Esophagus muscularis mucosa (tissue), 4 donors: ENCODE measurements around the gene ACSF3. TPM values are rescaled to one million over a fixed set of nuclear protein-coding genes. Genes with fewer than 3 reads are reported as not detected.

ENCODE experiments used
- DNase-seq: peaks from one replicate; pipeline ENCODE4 v3.0.0-alpha.2; 2017; ENCODE audit errors: extremely low spot score
- H3K27ac ChIP-seq, 4 donors: fragments of 200-600 bp; sonication (generic); replicated peaks in 1 of 4; 1 replicate in 3 of 4; 2 replicates in 1 of 4; pipeline ENCODE4 v1.5.1; 2016 to 2019; ENCODE audit warnings: mild to moderate bottlenecking in 1 of 4
- H3K27me3 ChIP-seq, 4 donors: fragments of 200-600 bp; sonication (generic); one replicate each; pipeline versions ENCODE4 v1.5.1 to v1.6.0; 2016 to 2019
- H3K36me3 ChIP-seq, 4 donors: fragments of 200-600 bp; sonication (generic); one replicate each; pipeline ENCODE4 v1.5.1; 2016 to 2019
- H3K4me1 ChIP-seq, 4 donors: fragments of 200-600 bp; sonication (generic); one replicate each; pipeline ENCODE4 v1.5.1; 2016 to 2019
- H3K4me3 ChIP-seq, 4 donors: fragments of 200-600 bp; sonication (generic); 1 replicate in 2 of 4; 2 replicates in 2 of 4; pipeline ENCODE4 v1.5.1; 2016 to 2019; ENCODE audit warnings: mild to moderate bottlenecking in 4 of 4, moderate library complexity in 1 of 4
- H3K9me3 ChIP-seq, 4 donors: fragments of 200-600 bp; sonication (generic); 1 replicate in 3 of 4; 2 replicates in 1 of 4; pipeline ENCODE4 v1.5.1; 2016 to 2019
- EP300 ChIP-seq: sonication (generic); formaldehyde crosslinking; IDR thresholded peaks from one replicate; pipeline ENCODE4 v1.6.1; 2017; ENCODE audit warnings: antibody characterized with exemption
- POLR2A ChIP-seq: fragments of 450-650 bp; IDR thresholded peaks from one replicate; pipeline ENCODE4 v1.6.1; 2017; ENCODE audit warnings: antibody characterized with exemption, moderate library complexity, mild to moderate bottlenecking, low read depth
- POLR2AphosphoS5 ChIP-seq, 2 donors: sonication (generic); formaldehyde crosslinking; IDR thresholded peaks; one replicate each; pipeline ENCODE4 v1.6.1; 2017; ENCODE audit warnings: antibody characterized with exemption in 2 of 2
- WGBS: methylation state at CpG from one replicate; pipeline ENCODE4 v1.1.5; 2018; 5-methylcytosine and 5-hydroxymethylcytosine counted together
- intact Hi-C: fragments of 100-400 bp; cut with DNase I; formaldehyde crosslinking; loops from one replicate; pipeline ENCODE4 v1.15.1; 2023
- total RNA-seq, 4 donors: library from RNA; depleted of rRNA; stranded (reverse); fragments of >200 nt; gene quantifications; one replicate each; pipeline versions ENCODE4 v1.1.0 to v1.2.1, GENCODE V29; 2016
- TF ChIP-seq, protein P1 (sequence below), 3 experiments: fragments of 200-600 bp in 2 of 3; fragments of 450-650 bp in 1 of 3; sonication (generic) in 2 of 3; IDR thresholded peaks; one replicate each; pipeline ENCODE4 v1.5.1; 2017 to 2019; ENCODE audit warnings: antibody characterized with exemption in 3 of 3, mild to moderate bottlenecking in 2 of 3, moderate library complexity in 1 of 3

Gene ACSF3
- total RNA-seq, 4 donors from 2014 or later: 23.5 to 29.8 (median 27.2) TPM

DNA sequence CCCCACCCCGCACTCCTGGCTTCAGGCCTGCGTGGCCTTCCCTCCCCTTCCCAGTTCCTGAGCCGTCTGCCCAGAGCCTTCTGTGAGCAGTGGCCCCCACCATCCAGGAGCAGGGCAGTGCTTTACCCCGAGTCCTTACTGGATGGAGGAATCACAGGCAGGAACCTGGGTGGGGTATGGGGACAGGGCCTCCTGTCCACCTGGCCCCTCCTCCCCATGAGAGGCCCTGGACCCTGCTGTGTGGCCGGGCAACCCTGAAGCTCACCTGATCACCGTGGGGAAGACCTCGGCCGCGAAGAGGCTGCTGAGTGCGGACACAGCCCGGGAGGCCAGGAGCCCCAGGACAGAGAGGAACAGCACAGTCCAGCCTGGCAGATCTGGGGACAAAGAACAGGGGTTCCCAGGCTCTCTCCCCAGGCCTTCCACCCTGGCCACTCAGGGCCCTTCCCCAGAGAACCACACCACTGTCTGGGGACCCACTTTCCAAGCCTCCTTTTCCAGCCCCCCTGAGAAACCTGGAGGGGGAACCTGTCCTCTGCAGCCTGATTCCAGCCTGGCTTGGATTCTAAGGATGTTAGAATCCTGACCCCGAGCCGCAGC, 103.5 kb downstream of the ACSF3 start:
- Histone ChIP-seq H3K9me3 (no peaks in the 10 kb centered on the region), H3K27me3 (peaks cover 6 to 55% (median 34%) of the 10 kb centered on the region in 4 donors), H3K4me3 (no peak overlapping the region), H3K27ac (no peak overlapping the region), H3K36me3 (no peaks in the 10 kb centered on the region), H3K4me1 (peaks cover 8 to 39% (median 35%) of the 10 kb centered on the region in 4 donors)
- WGBS: 83% methylated on average over 10 of the region's 13 CpGs
- intact Hi-C loops: no loop called here
- no peak for TF ChIP-seq POLR2A
- TF ChIP-seq EP300: no peak
- no peak for TF ChIP-seq POLR2AphosphoS5 (IDR thresholded peaks at IDR 0.05)
- TF ChIP-seq, protein P1, sequence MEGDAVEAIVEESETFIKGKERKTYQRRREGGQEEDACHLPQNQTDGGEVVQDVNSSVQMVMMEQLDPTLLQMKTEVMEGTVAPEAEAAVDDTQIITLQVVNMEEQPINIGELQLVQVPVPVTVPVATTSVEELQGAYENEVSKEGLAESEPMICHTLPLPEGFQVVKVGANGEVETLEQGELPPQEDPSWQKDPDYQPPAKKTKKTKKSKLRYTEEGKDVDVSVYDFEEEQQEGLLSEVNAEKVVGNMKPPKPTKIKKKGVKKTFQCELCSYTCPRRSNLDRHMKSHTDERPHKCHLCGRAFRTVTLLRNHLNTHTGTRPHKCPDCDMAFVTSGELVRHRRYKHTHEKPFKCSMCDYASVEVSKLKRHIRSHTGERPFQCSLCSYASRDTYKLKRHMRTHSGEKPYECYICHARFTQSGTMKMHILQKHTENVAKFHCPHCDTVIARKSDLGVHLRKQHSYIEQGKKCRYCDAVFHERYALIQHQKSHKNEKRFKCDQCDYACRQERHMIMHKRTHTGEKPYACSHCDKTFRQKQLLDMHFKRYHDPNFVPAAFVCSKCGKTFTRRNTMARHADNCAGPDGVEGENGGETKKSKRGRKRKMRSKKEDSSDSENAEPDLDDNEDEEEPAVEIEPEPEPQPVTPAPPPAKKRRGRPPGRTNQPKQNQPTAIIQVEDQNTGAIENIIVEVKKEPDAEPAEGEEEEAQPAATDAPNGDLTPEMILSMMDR (IDR thresholded peaks at IDR 0.05): no peak
- DNase-seq: no peak

DNA sequence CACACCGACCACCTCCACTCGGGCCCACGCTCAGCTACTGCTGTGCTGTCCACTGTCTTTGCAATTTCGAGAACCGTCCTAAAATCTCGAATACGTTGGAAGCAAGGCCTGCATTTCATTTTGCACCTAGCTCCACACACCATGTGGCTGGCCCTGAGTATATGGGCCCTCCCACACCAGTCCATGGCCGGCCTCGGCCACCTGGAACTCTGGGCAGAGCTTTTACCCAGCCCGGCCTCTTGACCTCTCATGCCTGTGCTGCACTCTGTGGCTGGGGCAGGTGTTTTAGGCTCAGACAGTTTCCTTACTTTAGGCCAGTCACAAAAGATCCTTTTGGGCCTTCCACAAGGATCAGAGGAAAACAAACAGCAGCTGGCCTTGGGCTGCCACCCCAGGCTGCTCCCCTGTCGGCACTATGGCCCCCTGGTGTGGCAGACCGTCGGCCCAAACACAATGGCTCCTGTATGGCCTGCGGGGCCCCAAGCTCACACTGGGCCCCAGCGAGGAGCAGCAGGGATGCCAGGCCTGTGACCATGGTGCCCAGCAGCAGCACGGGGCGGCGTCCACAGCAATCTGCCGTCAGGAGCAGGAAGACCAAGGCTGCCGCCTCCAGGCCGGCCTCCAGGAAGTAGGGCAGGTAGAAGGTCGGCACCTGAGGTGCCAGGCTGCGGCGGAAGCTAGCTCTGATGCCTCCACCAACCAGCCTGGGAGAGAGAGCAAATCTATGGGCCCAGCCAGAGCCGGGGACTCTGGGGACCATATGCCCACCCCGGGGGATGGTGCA, 104.2 kb downstream of the ACSF3 start:
- DNase-seq: no peak
- 76% methylated on average over 10 of the region's 26 CpGs for WGBS
- peaks cover 6 to 60% (median 40%) of the 10 kb centered on the region in 4 donors for H3K27me3 ChIP-seq
- intact Hi-C loops: no loop called here
- H3K4me1 ChIP-seq: peaks cover 7 to 35% (median 32%) of the 10 kb centered on the region in 4 donors
- no peak overlapping the region for H3K4me3 ChIP-seq
- no peak overlapping the region for H3K27ac ChIP-seq
- no peaks in the 10 kb centered on the region for H3K36me3 ChIP-seq
- no peak for TF ChIP-seq POLR2A
- TF ChIP-seq EP300: no peak
- no peak for TF ChIP-seq POLR2AphosphoS5 (IDR thresholded peaks at IDR 0.05)
- peaks cover 0 to 4% (median 0%) of the 10 kb centered on the region in 4 donors for H3K9me3 ChIP-seq

DNA sequence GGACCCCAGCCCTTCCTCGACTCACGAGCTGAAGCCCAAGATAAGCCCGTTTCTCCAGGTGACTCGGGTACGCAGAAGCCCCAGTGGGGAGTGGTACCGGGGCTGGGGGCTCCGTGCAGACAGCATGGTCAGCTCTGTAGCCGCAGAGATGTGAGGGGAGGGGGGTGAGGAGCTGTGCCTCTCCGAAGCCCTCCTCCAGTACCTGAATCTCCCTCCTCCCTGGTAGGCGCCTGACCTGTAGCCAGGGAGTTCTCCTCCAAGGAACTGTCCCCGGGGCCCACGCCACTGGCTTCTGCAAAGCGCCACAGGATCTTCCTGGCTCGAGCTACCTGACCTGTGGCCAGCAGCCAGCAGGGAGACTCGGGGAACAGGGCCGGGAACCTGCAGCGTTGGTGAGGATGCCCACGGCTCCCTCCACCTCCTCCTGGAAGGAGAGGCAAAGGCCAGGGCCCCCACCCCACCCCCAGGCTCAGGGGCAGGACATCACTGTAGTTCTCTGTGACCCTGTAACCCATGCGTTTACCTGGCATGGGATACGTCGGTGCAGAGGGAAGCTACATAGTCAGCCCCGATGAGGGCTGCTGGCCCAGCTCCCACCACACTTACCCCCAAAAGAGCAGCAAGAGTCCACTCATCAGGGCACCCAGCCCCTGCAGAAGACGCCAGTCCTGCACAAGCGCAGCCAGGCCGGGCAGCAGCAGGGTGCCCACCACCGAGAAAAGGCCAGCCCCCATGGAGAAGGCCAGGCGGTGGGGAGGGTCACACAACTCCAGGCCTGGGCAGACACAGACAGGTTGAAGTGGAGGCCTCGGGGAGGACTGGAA, 105.0 kb downstream of the ACSF3 start:
- Histone ChIP-seq H3K9me3 (peaks cover 0 to 4% (median 0%) of the 10 kb centered on the region in 4 donors), H3K27me3 (peaks cover 6 to 68% (median 46%) of the 10 kb centered on the region in 4 donors), H3K36me3 (no peaks in the 10 kb centered on the region), H3K4me3 (no peak overlapping the region), H3K27ac (no peak overlapping the region), H3K4me1 (peaks cover 7 to 28% (median 25%) of the 10 kb centered on the region in 4 donors)
- intact Hi-C loops: no loop called here
- TF ChIP-seq POLR2AphosphoS5 (IDR thresholded peaks at IDR 0.05) (no peak), EP300 (no peak), POLR2A (no peak)
- WGBS: 72% methylated on average over 12 of the region's 28 CpGs
- no peak for DNase-seq

DNA sequence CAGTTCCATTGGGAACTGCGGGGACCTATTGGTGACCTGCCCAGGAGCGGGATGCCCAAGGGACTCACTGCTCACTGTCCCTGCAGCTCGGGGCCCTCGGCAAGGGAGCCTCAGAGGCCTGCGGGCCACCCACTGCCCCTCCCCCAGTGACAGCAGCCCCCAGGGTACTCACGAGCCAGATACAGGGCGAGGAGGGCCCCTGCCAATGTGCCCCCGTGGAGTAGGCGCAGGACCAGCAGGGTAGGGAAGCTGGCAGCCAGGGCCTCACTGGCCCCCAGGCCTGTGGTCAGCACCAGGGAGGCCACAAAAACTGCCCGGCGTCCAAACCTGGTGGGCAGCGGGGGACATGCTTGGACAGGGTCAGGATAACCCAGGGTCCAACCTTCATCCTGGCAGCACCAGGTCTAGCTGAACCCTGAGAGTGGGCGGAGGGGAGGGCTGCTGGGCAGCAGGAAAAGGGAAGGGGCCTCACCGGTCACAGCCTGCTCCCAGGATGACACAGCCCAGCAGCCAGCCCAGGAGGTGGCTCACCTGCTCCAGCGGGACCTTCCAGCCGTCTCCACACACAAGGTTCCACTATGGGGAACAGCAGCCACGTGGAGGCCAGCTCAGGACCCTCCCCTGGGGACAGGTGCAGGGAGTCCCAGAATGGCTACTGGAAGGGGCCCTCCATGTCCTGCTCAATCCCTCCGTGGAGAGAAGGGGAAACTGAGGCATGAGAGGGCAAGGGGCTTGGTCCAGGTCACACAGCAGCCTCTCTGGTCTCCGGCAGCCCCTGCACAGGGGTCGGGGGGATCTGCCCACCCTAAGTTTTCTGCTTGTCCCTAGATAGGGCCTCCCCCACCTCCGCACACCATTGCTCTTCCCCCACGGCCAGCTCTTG, 105.8 kb downstream of the ACSF3 start:
- WGBS: 81% methylated on average over 15 of the region's 22 CpGs

More for the DNA sequence above, 105.8 kb downstream of the ACSF3 start:
- Histone ChIP-seq H3K4me3 (no peak overlapping the region), H3K4me1 (peaks cover 7 to 28% (median 25%) of the 10 kb centered on the region in 4 donors), H3K36me3 (no peaks in the 10 kb centered on the region), H3K27ac (no peak overlapping the region), H3K27me3 (peaks cover 6 to 77% (median 48%) of the 10 kb centered on the region in 4 donors), H3K9me3 (peaks cover 0 to 4% (median 0%) of the 10 kb centered on the region in 4 donors)
- TF ChIP-seq, protein P1 (IDR thresholded peaks at IDR 0.05): no peak
- no peak for TF ChIP-seq POLR2AphosphoS5 (IDR thresholded peaks at IDR 0.05)
- no peak for TF ChIP-seq POLR2A
- TF ChIP-seq EP300: no peak
- intact Hi-C loops: no loop called here
- DNase-seq: no peak
